ENCODE measurements around the gene AZI2. TPM values are rescaled to one million over a fixed set of nuclear protein-coding genes. Genes with fewer than 3 reads are reported as not detected.
A peak's percentile ranks its signal among the peaks of the same experiment; 100 is the strongest.

AZI2 gene
- total RNA-seq, 1 experiment from 2014 or later, result 106 TPM

DNA sequence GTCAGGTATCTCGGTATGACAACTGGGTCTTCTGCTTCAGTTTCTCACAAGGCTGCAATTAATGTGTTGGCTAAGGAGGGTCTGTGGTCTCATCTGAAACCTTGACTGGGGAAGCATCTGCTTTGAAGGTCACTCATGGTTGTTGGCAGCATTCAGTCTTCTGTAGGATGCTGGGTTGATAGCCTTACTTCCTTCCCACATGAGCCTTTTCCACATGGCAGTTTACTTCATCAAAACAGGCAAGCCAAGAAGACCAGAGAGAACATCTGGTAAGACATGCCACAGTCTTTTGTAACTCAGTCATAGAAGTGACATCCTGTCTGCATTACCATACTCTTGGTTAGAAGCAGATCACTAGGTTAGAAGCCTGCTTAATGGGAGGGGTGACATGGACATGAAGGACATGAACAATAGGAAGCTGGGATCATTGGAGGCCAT lies 57.7 kb downstream of the AZI2 start:
- peaks cover 10% of the 10 kb centered on the region for H3K4me1 ChIP-seq (ENCODE audit: insufficient read depth, low read length, poor library complexity, severe bottlenecking)
- ChIA-PET CTCF (no interaction called here), POLR2A (ENCODE audit: low non-redundant PET) (no interaction called here)
- no peak overlapping the region for H3K27ac ChIP-seq (ENCODE audit: low read depth, low read length, poor library complexity, severe bottlenecking)
- H3K4me3 ChIP-seq (ENCODE audit: low read depth, low read length, poor library complexity, severe bottlenecking), result no peak overlapping the region
- no TSS peak for BruUV-seq (replicated peaks)
- DNase-seq (ENCODE audit: low spot score), result no peak
- no peak for TF ChIP-seq EZH2 (IDR thresholded peaks at IDR 0.05; ENCODE audit: borderline replicate concordance, low read depth, low read length, poor library complexity, severe bottlenecking)
- TF ChIP-seq, protein P1, sequence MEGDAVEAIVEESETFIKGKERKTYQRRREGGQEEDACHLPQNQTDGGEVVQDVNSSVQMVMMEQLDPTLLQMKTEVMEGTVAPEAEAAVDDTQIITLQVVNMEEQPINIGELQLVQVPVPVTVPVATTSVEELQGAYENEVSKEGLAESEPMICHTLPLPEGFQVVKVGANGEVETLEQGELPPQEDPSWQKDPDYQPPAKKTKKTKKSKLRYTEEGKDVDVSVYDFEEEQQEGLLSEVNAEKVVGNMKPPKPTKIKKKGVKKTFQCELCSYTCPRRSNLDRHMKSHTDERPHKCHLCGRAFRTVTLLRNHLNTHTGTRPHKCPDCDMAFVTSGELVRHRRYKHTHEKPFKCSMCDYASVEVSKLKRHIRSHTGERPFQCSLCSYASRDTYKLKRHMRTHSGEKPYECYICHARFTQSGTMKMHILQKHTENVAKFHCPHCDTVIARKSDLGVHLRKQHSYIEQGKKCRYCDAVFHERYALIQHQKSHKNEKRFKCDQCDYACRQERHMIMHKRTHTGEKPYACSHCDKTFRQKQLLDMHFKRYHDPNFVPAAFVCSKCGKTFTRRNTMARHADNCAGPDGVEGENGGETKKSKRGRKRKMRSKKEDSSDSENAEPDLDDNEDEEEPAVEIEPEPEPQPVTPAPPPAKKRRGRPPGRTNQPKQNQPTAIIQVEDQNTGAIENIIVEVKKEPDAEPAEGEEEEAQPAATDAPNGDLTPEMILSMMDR (conservative IDR thresholded peaks at IDR 0.05; ENCODE audit: low read depth, low read length), result no peak
- no peaks in the 10 kb centered on the region for H3K36me3 ChIP-seq (ENCODE audit: insufficient read depth, low read length, poor library complexity, severe bottlenecking)
- H3K27me3 ChIP-seq (replicated peaks; ENCODE audit: insufficient read depth, low read depth, low read length, poor library complexity), result no peaks in the 10 kb centered on the region
- intact Hi-C loops (cut with micrococcal nuclease; ENCODE audit: unreplicated experiment), result no loop called here
- H3K9me3 ChIP-seq (ENCODE audit: low read depth, low read length, poor library complexity, severe bottlenecking), result no peaks in the 10 kb centered on the region

DNA sequence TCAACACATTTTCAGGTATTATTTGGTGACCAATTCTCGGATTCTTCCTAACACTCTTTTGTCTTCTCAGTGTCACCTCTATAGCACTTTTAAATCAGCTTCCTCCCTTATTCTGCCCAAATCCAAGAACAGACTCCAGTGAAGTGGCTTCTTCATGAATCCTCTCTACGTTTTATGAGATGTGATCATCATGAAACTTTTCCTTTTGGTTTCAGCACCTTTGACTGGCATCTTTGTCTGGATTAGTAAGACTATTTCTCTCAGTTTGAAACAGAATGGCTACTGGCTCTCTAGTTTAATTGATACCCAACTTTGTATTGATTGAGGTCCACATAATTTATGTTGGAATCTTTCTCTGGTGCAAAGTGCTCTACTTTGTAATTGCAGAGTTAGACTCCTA lies 61.6 kb downstream of the AZI2 start:
- DNase-seq (ENCODE audit: low spot score), result no peak
- BruUV-seq (replicated peaks), result no TSS peak
- TF ChIP-seq, protein P1 (conservative IDR thresholded peaks at IDR 0.05; ENCODE audit: low read depth, low read length), result no peak
- no peak for TF ChIP-seq EZH2 (IDR thresholded peaks at IDR 0.05; ENCODE audit: borderline replicate concordance, low read depth, low read length, poor library complexity, severe bottlenecking)
- no peaks in the 10 kb centered on the region for H3K9me3 ChIP-seq (ENCODE audit: low read depth, low read length, poor library complexity, severe bottlenecking)
- no peak overlapping the region for H3K27ac ChIP-seq (ENCODE audit: low read depth, low read length, poor library complexity, severe bottlenecking)
- H3K4me3 ChIP-seq (ENCODE audit: low read depth, low read length, poor library complexity, severe bottlenecking), result no peak overlapping the region
- CTCF ChIA-PET, result interaction anchor here (0.6 kb wide), 1 partner anchor 565 kb away, joined by 3 read pairs; the partner anchor contains the start of gene EOMES
- intact Hi-C loops (cut with micrococcal nuclease; ENCODE audit: unreplicated experiment), result loop anchor here (10.0 kb wide), 1 partner anchor 372 kb away; no protein-coding TSS in a partner anchor
- H3K4me1 ChIP-seq (ENCODE audit: insufficient read depth, low read length, poor library complexity, severe bottlenecking), result no peaks in the 10 kb centered on the region
- H3K36me3 ChIP-seq (ENCODE audit: insufficient read depth, low read length, poor library complexity, severe bottlenecking), result no peaks in the 10 kb centered on the region
- no peaks in the 10 kb centered on the region for H3K27me3 ChIP-seq (replicated peaks; ENCODE audit: insufficient read depth, low read depth, low read length, poor library complexity)
- POLR2A ChIA-PET (ENCODE audit: low non-redundant PET), result no interaction called here

DNA sequence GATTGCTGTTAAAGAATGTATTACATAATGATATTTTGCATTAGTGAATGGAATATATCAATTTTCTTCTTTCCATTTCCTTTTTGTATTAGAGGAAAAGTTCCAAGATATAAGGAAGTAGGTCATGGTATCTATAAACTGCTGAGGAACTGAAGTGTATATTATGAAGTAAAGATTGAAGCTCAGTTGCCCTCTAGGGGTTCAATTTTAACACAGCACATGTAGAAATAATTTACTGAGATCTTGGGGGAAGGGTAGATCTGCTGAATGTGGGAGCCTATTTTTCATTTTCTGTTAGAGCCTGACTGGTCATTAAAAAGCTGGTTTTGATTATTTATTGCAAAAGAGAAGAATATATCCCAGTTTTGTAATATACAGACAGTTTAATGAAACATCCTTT lies 62.0 kb downstream of the AZI2 start:
- TF ChIP-seq, protein P1 (conservative IDR thresholded peaks at IDR 0.05; ENCODE audit: low read depth, low read length), result peak; percentile 68
- TF ChIP-seq EZH2 (IDR thresholded peaks at IDR 0.05; ENCODE audit: borderline replicate concordance, low read depth, low read length, poor library complexity, severe bottlenecking), result no peak
- POLR2A ChIA-PET (ENCODE audit: low non-redundant PET), result no interaction called here
- peak; percentile 58 for DNase-seq (ENCODE audit: low spot score)
- BruUV-seq (replicated peaks), result no TSS peak
- Histone ChIP-seq H3K36me3 (ENCODE audit: insufficient read depth, low read length, poor library complexity, severe bottlenecking) (no peaks in the 10 kb centered on the region), H3K9me3 (ENCODE audit: low read depth, low read length, poor library complexity, severe bottlenecking) (no peaks in the 10 kb centered on the region), H3K27me3 (replicated peaks; ENCODE audit: insufficient read depth, low read depth, low read length, poor library complexity) (no peaks in the 10 kb centered on the region), H3K4me3 (ENCODE audit: low read depth, low read length, poor library complexity, severe bottlenecking) (no peak overlapping the region), H3K27ac (ENCODE audit: low read depth, low read length, poor library complexity, severe bottlenecking) (no peak overlapping the region), H3K4me1 (ENCODE audit: insufficient read depth, low read length, poor library complexity, severe bottlenecking) (no peaks in the 10 kb centered on the region)
- intact Hi-C loops (cut with micrococcal nuclease; ENCODE audit: unreplicated experiment), result loop anchor here (1.0 to 10.0 kb wide), 2 partner anchors 372 to 574 kb away; no protein-coding TSS in a partner anchor
- CTCF ChIA-PET, result interaction anchor here (0.6 kb wide), 1 partner anchor 565 kb away, joined by 3 read pairs; the partner anchor contains the start of gene EOMES
